NOMO-1 treated with dmso at 0.1 percent for 144 hours (cell line): ENCODE measurements around the gene BCAR1.
"Not testable (repeated sequence)": the region's sequence is repeated elsewhere in the genome, so short reads cannot be mapped to it uniquely, and the experiment has no call there.

Source experiments
- DNase-seq: peaks from one replicate; lab custom pipeline; 2025; ENCODE audit not compliant: unreplicated experiment; lab: John Stamatoyannopoulos, UW

BCAR1 gene

GRCh38 chr16:75205961-75206748, 45.3 kb downstream of the BCAR1 start:
- DNase-seq: not testable (repeated sequence)

- DNase-seq: not testable (repeated sequence)
These were observed 46.0 kb downstream of the BCAR1 start for GRCh38 chr16:75205438-75205837.

GRCh38 chr16:75204905-75205304, 46.5 kb downstream of the BCAR1 start:
- DNase-seq: not testable (repeated sequence)

GRCh38 chr16:75204410-75204758, 47.0 kb downstream of the BCAR1 start:
- no peak for DNase-seq

GRCh38 chr16:75203667-75204409, 47.6 kb downstream of the BCAR1 start:
- DNase-seq: no peak

- no peak for DNase-seq
These were observed 48.3 kb downstream of the BCAR1 start for GRCh38 chr16:75203096-75203495.

GRCh38 chr16:75202069-75202590, 49.3 kb downstream of the BCAR1 start:
- DNase-seq: no peak

GRCh38 chr16:75198135-75198600, 53.3 kb downstream of the BCAR1 start:
- DNase-seq: no peak

- DNase-seq: peak; percentile 6
These were observed 53.8 kb downstream of the BCAR1 start for GRCh38 chr16:75197522-75198134.

GRCh38 chr16:75196836-75197235, 54.6 kb downstream of the BCAR1 start:
- no peak for DNase-seq

- DNase-seq: no peak
These were observed 55.3 kb downstream of the BCAR1 start for GRCh38 chr16:75195811-75196790.

- DNase-seq: no peak
These were observed 57.5 kb downstream of the BCAR1 start for GRCh38 chr16:75193730-75194444.

GRCh38 chr16:75193265-75193650, 58.2 kb downstream of the BCAR1 start:
- DNase-seq: no peak

GRCh38 chr16:75192606-75193264, 58.7 kb downstream of the BCAR1 start:
- no peak for DNase-seq

GRCh38 chr16:75189638-75190245, 61.7 kb downstream of the BCAR1 start:
- no peak for DNase-seq

GRCh38 chr16:75188832-75189477, 62.5 kb downstream of the BCAR1 start:
- no peak for DNase-seq

- no peak for DNase-seq
These were observed 69.8 kb downstream of the BCAR1 start for GRCh38 chr16:75181630-75182029.

- DNase-seq: no peak
These were observed 72.2 kb downstream of the BCAR1 start for GRCh38 chr16:75179208-75179607.
